OCI-LY3 (cell line): ENCODE data around the gene LRRC56.
A peak's percentile ranks its signal among the peaks of the same experiment; 100 is the strongest.

Source experiments
- H2AFZ ChIP-seq: fragments of 200-600, 300-600 bp; shearing (Covaris generic); 2 replicates; pipeline ENCODE4 v1.6.0; 2014; ENCODE audit warnings: antibody characterized with exemption, low read depth, low read length
- H3K27ac ChIP-seq: fragments of 200-600, 300-600 bp; sonication (generic); 2 replicates; pipeline ENCODE4 v1.5.1; 2014; ENCODE audit warnings: mild to moderate bottlenecking, low read length, moderate library complexity, mixed read lengths
- H3K27me3 ChIP-seq: fragments of 200-600, 300-600 bp; sonication (generic); 2 replicates; pipeline ENCODE4 v1.6.1; 2014; ENCODE audit warnings: low read depth, low read length, mixed read lengths
- H3K36me3 ChIP-seq: fragments of 200-600, 300-600 bp; sonication (generic); replicated peaks from 2 replicates; pipeline ENCODE3; 2014; ENCODE audit warnings: low read depth, low read length, mixed read lengths
- H3K4me1 ChIP-seq: fragments of 300-600, 200-600 bp; sonication (generic); 2 replicates; pipeline ENCODE4 v1.6.1; 2014; ENCODE audit warnings: low read length, mixed read lengths
- H3K4me2 ChIP-seq: fragments of 200-600, 300-600 bp; sonication (generic); 2 replicates; pipeline ENCODE4 v1.6.1; 2014; ENCODE audit warnings: low read length, mixed read lengths
- H3K4me3 ChIP-seq: fragments of 300-600, 200-600 bp; sonication (generic); 2 replicates; pipeline ENCODE4 v1.5.1; 2014; ENCODE audit warnings: antibody characterized with exemption, mild to moderate bottlenecking, low read length, moderate library complexity
- H3K79me2 ChIP-seq: fragments of 300-600, 200-600 bp; shearing (Covaris generic); 2 replicates; pipeline ENCODE4 v1.6.1; 2014; ENCODE audit warnings: mild to moderate bottlenecking, low read length, mixed read lengths
- H3K9ac ChIP-seq: fragments of 300-600, 200-600 bp; shearing (Covaris generic); 2 replicates; pipeline ENCODE4 v1.6.0; 2014; ENCODE audit warnings: mild to moderate bottlenecking, low read length, moderate library complexity
- H3K9me3 ChIP-seq: fragments of 200-600, 300-600 bp; shearing (Covaris generic); 2 replicates; pipeline ENCODE4 v1.6.1; 2014; ENCODE audit warnings: low read length, mixed read lengths; ENCODE audit not compliant: insufficient read depth
- H4K20me1 ChIP-seq: fragments of 200-600, 300-600 bp; sonication (generic); 2 replicates; pipeline ENCODE4 v1.6.1; 2016; ENCODE audit warnings: low read length, mixed read lengths; ENCODE audit not compliant: insufficient read depth
- CTCF ChIP-seq: fragments of 200-600, 300-600 bp; sonication (generic); IDR thresholded peaks from 2 replicates; pipeline ENCODE4 v1.5.1; 2014; ENCODE audit warnings: antibody characterized with exemption, low read length, low read depth
- EZH2phosphoT487 ChIP-seq: fragments of 200-600 bp; shearing (Covaris generic); IDR thresholded peaks from 2 replicates; pipeline ENCODE4 v1.6.1; 2018; ENCODE audit warnings: antibody characterized with exemption, mixed run types, low read depth

The LRRC56 gene

DNA sequence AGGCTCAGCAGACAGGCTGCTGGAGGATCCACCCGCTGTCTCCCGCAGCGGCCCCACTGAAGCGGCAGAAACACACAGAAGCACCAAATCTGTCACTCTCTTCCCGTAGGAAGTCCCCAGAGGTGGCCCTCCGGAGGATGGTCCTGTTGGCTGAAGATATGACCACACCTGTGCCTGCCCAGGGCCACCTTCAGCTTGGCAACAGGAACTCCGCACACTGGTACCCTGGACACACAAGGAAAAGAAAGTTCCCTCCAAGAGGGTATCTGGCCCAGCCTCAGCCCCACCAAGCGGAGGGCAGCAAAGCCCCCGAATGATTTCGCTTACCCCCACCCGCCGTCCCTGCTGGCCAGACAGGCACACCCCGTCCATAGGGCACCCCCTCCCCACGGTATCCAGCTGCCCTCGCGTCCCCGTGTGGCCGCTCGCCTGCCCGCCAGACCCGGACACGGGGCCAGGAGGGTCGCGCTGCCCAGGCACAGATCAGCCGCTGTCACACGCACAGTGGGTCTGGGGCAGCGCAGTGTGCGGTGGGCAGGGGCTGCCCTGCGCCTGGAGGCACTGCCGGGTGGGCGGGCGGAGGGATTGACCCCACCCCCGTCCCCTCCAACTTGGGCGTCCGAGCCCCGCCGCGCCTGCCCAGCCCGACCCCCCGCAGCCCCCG, 30.4 kb downstream of the LRRC56 start:
- no peak overlapping the region for H3K27ac ChIP-seq
- H3K4me3 ChIP-seq, result peak overlapping the region; percentile 86
- H2AFZ ChIP-seq, result no peak overlapping the region
- peak overlapping the region; percentile 71 for H3K9ac ChIP-seq
- no peak for TF ChIP-seq EZH2phosphoT487
- no peak for TF ChIP-seq CTCF
- H3K36me3 ChIP-seq, result peaks cover 23% of the 10 kb centered on the region
- peaks cover 21% of the 10 kb centered on the region for H4K20me1 ChIP-seq
- H3K27me3 ChIP-seq, result no peaks in the 10 kb centered on the region
- peaks cover 16% of the 10 kb centered on the region for H3K79me2 ChIP-seq
- peaks cover 14% of the 10 kb centered on the region for H3K4me1 ChIP-seq
- H3K9me3 ChIP-seq, result no peaks in the 10 kb centered on the region
- peak overlapping the region; percentile 94 for H3K4me2 ChIP-seq

DNA sequence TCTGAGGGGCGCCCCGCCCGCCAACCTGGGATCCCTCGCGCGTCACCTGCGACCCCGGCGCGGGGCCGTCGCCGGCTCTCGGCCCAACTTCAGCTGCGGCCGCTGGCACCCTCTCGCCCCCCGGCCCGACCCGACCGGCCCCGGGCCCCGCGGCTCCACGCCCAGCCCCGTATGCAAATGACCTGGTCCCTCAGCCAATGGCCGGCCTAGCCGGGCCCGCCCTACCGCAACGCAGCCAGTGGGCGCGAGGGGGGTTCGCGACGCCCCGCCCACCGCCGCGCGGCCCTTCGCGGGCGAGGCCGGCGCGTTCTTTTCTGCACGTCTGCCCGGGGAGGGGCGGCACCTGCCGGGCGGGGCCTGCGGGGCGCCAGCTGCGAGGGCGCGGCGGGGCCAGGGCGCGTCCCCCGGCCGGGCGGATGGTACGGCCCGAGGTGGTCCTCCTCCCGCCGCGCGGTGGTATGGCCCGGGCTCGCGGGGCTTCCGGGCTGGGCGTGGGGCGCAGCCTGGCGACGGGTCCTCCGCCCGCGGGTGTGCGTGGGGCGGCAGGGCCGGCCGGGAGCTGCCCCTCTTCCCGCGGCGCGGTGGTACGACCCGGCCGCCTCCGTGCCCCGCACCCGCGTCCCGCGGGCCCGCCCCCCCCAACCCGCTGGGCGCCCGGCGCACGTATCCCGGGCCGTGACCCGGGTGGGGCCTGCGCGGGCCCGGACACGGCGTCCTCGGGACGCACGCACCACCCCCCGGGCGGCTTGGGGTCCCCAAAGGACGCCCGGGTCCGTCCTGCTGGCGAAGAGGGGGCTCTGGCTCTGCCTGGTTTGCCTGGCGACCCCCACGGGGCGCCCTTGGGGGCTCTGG, 31.2 kb downstream of the LRRC56 start:
- no peaks in the 10 kb centered on the region for H3K27me3 ChIP-seq
- H3K4me3 ChIP-seq, result peak overlapping the region; percentile 86
- H3K79me2 ChIP-seq, result peaks cover 16% of the 10 kb centered on the region
- H2AFZ ChIP-seq, result no peak overlapping the region
- peak overlapping the region; percentile 94 for H3K4me2 ChIP-seq
- no peaks in the 10 kb centered on the region for H3K9me3 ChIP-seq
- no peak for TF ChIP-seq CTCF
- no peak for TF ChIP-seq EZH2phosphoT487
- H3K27ac ChIP-seq, result peak overlapping the region; percentile 11; the same call in 1 of the 2 replicates
- H3K9ac ChIP-seq, result peak overlapping the region; percentile 80
- peaks cover 14% of the 10 kb centered on the region for H3K4me1 ChIP-seq
- H4K20me1 ChIP-seq, result peaks cover 19% of the 10 kb centered on the region
- peaks cover 23% of the 10 kb centered on the region for H3K36me3 ChIP-seq

DNA sequence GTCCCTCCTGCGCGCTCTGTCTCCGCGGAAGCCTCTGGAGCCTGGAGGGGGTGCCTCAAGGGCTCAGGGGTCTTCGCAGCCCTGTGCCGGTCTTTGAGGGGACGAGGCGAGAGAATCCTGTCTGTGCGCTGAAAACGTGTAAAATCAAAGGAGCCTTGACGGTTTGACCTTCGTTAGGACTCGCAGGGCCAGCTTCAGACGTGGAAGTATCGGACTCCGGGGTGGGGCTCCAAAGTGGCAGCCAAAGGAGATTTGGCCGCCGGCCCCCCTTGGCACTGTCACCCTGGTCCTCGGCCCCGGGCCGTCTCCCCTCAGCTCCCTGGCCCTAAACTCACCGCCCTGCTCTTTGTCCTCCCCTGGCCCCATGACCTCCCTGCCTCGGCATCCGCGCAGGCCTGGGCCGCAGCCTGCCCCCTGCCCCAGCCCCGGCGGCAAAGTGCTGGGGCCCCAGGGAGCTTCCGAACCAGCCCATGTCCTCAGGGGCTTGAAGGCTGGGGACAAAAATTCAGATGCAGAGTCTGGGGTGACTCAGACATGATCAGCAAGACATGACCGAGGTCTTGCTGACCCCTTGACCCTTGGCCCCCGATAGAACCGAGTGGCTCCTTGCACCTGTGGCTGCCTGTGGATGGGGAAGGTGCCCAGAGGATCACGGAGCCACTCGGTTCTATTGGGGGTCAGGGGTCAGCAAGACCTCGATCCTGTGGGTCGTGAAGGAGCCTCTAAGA, 32.0 kb downstream of the LRRC56 start:
- peaks cover 23% of the 10 kb centered on the region for H3K36me3 ChIP-seq
- no peaks in the 10 kb centered on the region for H3K27me3 ChIP-seq
- TF ChIP-seq CTCF (no peak), EZH2phosphoT487 (no peak)
- peaks cover 16% of the 10 kb centered on the region for H3K79me2 ChIP-seq
- H3K9ac ChIP-seq, result peak overlapping the region; percentile 80
- H3K4me1 ChIP-seq, result peaks cover 14% of the 10 kb centered on the region
- H4K20me1 ChIP-seq, result peaks cover 15% of the 10 kb centered on the region
- no peaks in the 10 kb centered on the region for H3K9me3 ChIP-seq
- peak overlapping the region; percentile 84 for H3K4me2 ChIP-seq
- peak overlapping the region; percentile 11; the same call in 1 of the 2 replicates for H3K27ac ChIP-seq
- H2AFZ ChIP-seq, result no peak overlapping the region
- peak overlapping the region; percentile 86 for H3K4me3 ChIP-seq

DNA sequence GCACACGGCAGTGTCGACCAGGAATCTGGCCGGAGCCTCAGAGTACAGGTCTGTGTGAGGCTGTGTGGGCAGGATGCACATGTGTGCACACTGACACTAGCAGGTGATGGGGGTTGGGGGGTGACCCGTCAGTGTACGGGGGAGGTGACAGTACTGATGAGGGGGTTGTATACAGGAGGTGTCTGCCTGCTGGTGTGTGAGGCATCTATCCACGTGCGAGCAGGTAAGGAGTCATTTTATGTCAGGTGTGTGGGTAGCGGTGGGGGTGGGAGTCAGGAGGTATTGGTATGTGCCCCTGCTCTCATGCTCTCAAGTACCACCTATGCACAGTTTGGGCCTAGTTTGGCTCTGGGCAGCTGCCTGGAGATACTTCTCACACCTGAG, 34.5 kb downstream of the LRRC56 start:
- TF ChIP-seq CTCF, result no peak
- TF ChIP-seq EZH2phosphoT487, result no peak
- Histone ChIP-seq H2AFZ (no peak overlapping the region), H3K4me3 (no peak overlapping the region), H3K9me3 (no peaks in the 10 kb centered on the region), H3K4me2 (no peak overlapping the region), H3K27me3 (no peaks in the 10 kb centered on the region), H3K36me3 (peaks cover 12% of the 10 kb centered on the region), H3K4me1 (peaks cover 16% of the 10 kb centered on the region), H4K20me1 (peaks cover 7% of the 10 kb centered on the region), H3K27ac (no peak overlapping the region), H3K9ac (no peak overlapping the region), H3K79me2 (peaks cover 16% of the 10 kb centered on the region)
